SK-N-SH (cell line): ENCODE data around the gene EIPR1. TPM values are rescaled to one million over a fixed set of nuclear protein-coding genes. Genes with fewer than 3 reads are reported as not detected.

ENCODE experiments used
- CTCF ChIA-PET: fragments of 300-600, 350-600 bp; formaldehyde crosslinking; extraction: SDS; loops from one replicate; lab custom pipeline; 2021; lab: Yijun Ruan, JAX
- POLR2A ChIA-PET: fragments of 350-600 bp; sonication (Branson Sonifier 250); formaldehyde crosslinking; extraction: SDS; loops from one replicate; lab custom pipeline; 2020; ENCODE audit warnings: antibody characterized with exemption, inconsistent platforms; lab: Yijun Ruan, JAX
- DNase-seq: peaks from one replicate; pipeline ENCODE4 v3.0.0; 2012
- H2AFZ ChIP-seq: fragments of 200-600 bp; sonication (generic); 2 replicates; pipeline ENCODE4 v1.8.1; 2016; ENCODE audit warnings: antibody characterized with exemption, mild to moderate bottlenecking, low read depth
- H3F3A ChIP-seq: fragments of 200-600 bp; sonication (generic); replicated peaks from 2 replicates; pipeline ENCODE3; 2016; ENCODE audit warnings: antibody characterized with exemption, mild to moderate bottlenecking; ENCODE audit not compliant: insufficient read depth
- H3K27ac ChIP-seq, 2 experiments: fragments of 200-500 bp in 1 of 2; fragments of 200-600 bp in 1 of 2; sonication (Bioruptor generic) in 1 of 2; sonication (generic), shearing (Covaris generic) in 1 of 2; 2 replicates each; pipeline versions ENCODE4 v1.5.1 to v1.6.1; 2014 to 2016; ENCODE audit warnings: low read depth in 2 of 2, inconsistent platforms in 1 of 2, low read length in 1 of 2, mild to moderate bottlenecking in 1 of 2, mixed read lengths in 1 of 2
- H3K27me3 ChIP-seq: fragments of 200-600 bp; sonication (generic), shearing (Covaris generic); 2 replicates; pipeline ENCODE4 v1.6.1; 2016; ENCODE audit warnings: mixed run types; ENCODE audit not compliant: insufficient read depth
- H3K36me3 ChIP-seq, 2 experiments: fragments of 200-500 bp in 1 of 2; fragments of 200-600 bp in 1 of 2; sonication (Bioruptor generic) in 1 of 2; sonication (generic) in 1 of 2; replicated peaks in 1 of 2; 2 replicates each; pipeline versions ENCODE3 to v1.5.1; 2014 to 2016; ENCODE audit warnings: low read length in 1 of 2, mild to moderate bottlenecking in 1 of 2; ENCODE audit not compliant: insufficient read depth in 2 of 2, control insufficient read depth in 1 of 2
- H3K4me1 ChIP-seq, 2 experiments: fragments of 200-500 bp in 1 of 2; fragments of 200-600 bp in 1 of 2; sonication (Bioruptor generic) in 1 of 2; sonication (generic), shearing (Covaris generic) in 1 of 2; 2 replicates each; pipeline versions ENCODE4 v1.5.1 to v1.6.1; 2014 to 2016; ENCODE audit warnings: low read depth in 1 of 2, low read length in 1 of 2, mixed run types in 1 of 2; ENCODE audit not compliant: insufficient read depth in 2 of 2, control insufficient read depth in 1 of 2
- H3K4me2 ChIP-seq: fragments of 200-600 bp; sonication (generic), shearing (Covaris generic); 2 replicates; pipeline ENCODE4 v1.6.1; 2017; ENCODE audit warnings: mixed run types
- H3K4me3 ChIP-seq, 2 experiments: fragments of 200-500 bp in 1 of 2; fragments of 200-600 bp in 1 of 2; sonication (Bioruptor generic) in 1 of 2; sonication (generic), shearing (Covaris generic) in 1 of 2; 2 replicates each; pipeline versions ENCODE4 v1.5.1 to v1.8.1; 2014 to 2016; ENCODE audit warnings: low read depth in 2 of 2, inconsistent platforms in 1 of 2, low read length in 1 of 2, mild to moderate bottlenecking in 1 of 2, mixed read lengths in 1 of 2, moderate library complexity in 1 of 2
- H3K79me2 ChIP-seq: fragments of 200-600 bp; sonication (generic); 2 replicates; pipeline ENCODE4 v1.8.1; 2017; ENCODE audit warnings: mild to moderate bottlenecking; ENCODE audit not compliant: insufficient read depth
- H3K9ac ChIP-seq: fragments of 200-600 bp; sonication (generic); 2 replicates; pipeline ENCODE4 v1.6.1; 2017; ENCODE audit warnings: mixed run types
- H3K9me2 ChIP-seq: fragments of 200-600 bp; sonication (generic); 2 replicates; pipeline ENCODE4 v1.6.1; 2017; ENCODE audit warnings: mixed run types
- H3K9me3 ChIP-seq: fragments of 200-600 bp; sonication (generic); 2 replicates; pipeline ENCODE4 v1.6.1; 2017; ENCODE audit warnings: mixed run types, mild to moderate bottlenecking, moderate library complexity
- H4K20me1 ChIP-seq: fragments of 200-600 bp; sonication (generic); 2 replicates; pipeline ENCODE4 v1.6.1; 2017; ENCODE audit warnings: mild to moderate bottlenecking, mixed run types; ENCODE audit not compliant: insufficient read depth
- CHD2 ChIP-seq: fragments of 150-350 bp; IDR thresholded peaks from 2 replicates; pipeline ENCODE4 v1.6.1; 2018; ENCODE audit warnings: low read length; ENCODE audit not compliant: partially characterized antibody
- ELF1 ChIP-seq: IDR thresholded peaks from 2 replicates; pipeline ENCODE4 v1.4.0; 2012
- FOXJ3 ChIP-seq: sonication (generic); formaldehyde crosslinking; IDR thresholded peaks from 2 replicates; pipeline ENCODE4 v1.5.1; 2020; ENCODE audit warnings: mild to moderate bottlenecking, missing genetic modification reagents
- JUND ChIP-seq: IDR thresholded peaks from 2 replicates; pipeline ENCODE4 v1.4.0; 2012
- MXI1 ChIP-seq: IDR thresholded peaks from 2 replicates; pipeline ENCODE4 v1.6.1; 2012; ENCODE audit warnings: mild to moderate bottlenecking, low read depth, low read length, improper control_type of control experiment
- NRF1 ChIP-seq: IDR thresholded peaks from 2 replicates; pipeline ENCODE4 v1.6.1; 2012; ENCODE audit warnings: low read depth, mild to moderate bottlenecking, low read length
- RAD21 ChIP-seq: IDR thresholded peaks from 2 replicates; pipeline ENCODE4 v1.6.1; 2012; ENCODE audit warnings: mild to moderate bottlenecking, low read length
- RCOR1 ChIP-seq: fragments of 150-350 bp; IDR thresholded peaks from 2 replicates; pipeline ENCODE4 v1.6.1; 2017; ENCODE audit warnings: antibody characterized with exemption, low read length
- SIN3A ChIP-seq: IDR thresholded peaks from 2 replicates; pipeline ENCODE4 v1.6.1; 2012; ENCODE audit warnings: low read depth, mild to moderate bottlenecking, low read length, moderate library complexity, borderline replicate concordance
- TAF1 ChIP-seq: IDR thresholded peaks from 2 replicates; pipeline ENCODE4 v1.6.1; 2012; ENCODE audit warnings: low read depth, mild to moderate bottlenecking, low read length, moderate library complexity, borderline replicate concordance
- TEAD4 ChIP-seq: IDR thresholded peaks from 2 replicates; pipeline ENCODE4 v1.4.0; 2012; ENCODE audit warnings: mild to moderate bottlenecking, borderline replicate concordance; ENCODE audit not compliant: insufficient read depth
- YY1 ChIP-seq: IDR thresholded peaks from 2 replicates; pipeline ENCODE4 v1.4.0; 2012; ENCODE audit warnings: low read depth, mild to moderate bottlenecking
- WGBS: methylation state at CpG from one replicate; pipeline ENCODE4 v1.1.6; 2017; ENCODE audit warnings: low lambda C conversion rate; 5-methylcytosine and 5-hydroxymethylcytosine counted together
- polyA plus RNA-seq, 3 experiments: library from polyadenylated mRNA; depleted of rRNA; stranded (reverse); fragments of >200 nt; gene quantifications; 2 replicates each; pipeline ENCODE4 v1.2.3, GENCODE V29; 2012
- TF ChIP-seq, protein P1 (sequence below): fragments of 150-350 bp; IDR thresholded peaks from 2 replicates; pipeline ENCODE4 v1.6.1; 2017; ENCODE audit warnings: antibody characterized with exemption, low read length, low read depth, borderline replicate concordance
- TF ChIP-seq, protein P2 (sequence below): IDR thresholded peaks from 2 replicates; pipeline ENCODE4 v1.4.0; 2012; ENCODE audit warnings: low read depth, borderline replicate concordance
- TF ChIP-seq, protein P3 (sequence below): IDR thresholded peaks from 2 replicates; pipeline ENCODE4 v1.6.1; 2012; ENCODE audit warnings: mild to moderate bottlenecking, low read depth, low read length, moderate library complexity
- TF ChIP-seq, protein P4 (sequence below): fragments of 150-350 bp; IDR thresholded peaks from 2 replicates; pipeline ENCODE4 v1.6.1; 2016; ENCODE audit warnings: mild to moderate bottlenecking, low read depth, low read length
- TF ChIP-seq, protein P5 (sequence below): fragments of 200-600 bp; sonication (generic); IDR thresholded peaks from 2 replicates; pipeline ENCODE4 v1.6.1; 2017; ENCODE audit warnings: antibody characterized with exemption, mild to moderate bottlenecking, moderate library complexity

EIPR1 gene
- polyA plus RNA-seq, 1 of the 3 experiments (the other 2 are of a cell fraction) = 85.9 TPM

DNA sequence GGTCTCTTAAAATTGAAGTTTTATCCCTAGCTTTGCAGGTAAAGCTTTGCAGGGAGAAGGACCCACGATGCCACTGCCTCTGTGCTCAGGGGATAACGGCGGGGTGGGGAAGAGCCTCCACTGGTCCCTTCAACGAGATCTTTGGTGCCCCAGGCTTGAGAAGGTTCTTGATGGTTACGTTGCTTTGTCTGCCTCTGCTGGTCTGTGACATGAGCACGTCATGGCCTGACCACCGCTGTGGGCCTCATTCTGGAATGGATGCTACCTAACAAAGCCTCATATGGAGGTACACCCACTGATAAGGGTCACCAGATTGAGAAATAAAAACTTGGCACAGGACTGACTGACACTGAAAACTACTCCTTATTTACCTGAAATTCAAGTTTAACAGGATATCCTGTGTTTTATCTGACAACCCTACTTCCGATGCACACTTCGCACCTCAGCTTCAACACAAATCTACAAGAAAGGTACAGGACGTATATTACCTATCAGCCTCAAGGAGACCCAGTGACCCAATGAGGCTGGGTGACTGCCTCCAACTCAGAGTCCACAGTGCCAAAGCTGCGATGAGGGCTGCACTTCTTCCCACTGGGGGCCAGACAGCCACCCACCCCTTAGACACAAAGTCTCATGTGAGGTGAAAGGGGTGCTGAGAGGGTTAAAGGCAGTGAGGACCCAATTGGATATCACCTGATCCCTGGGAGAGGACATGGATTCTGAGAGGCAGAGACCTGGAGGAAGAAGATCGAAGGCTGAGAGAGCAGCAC, 64.9 kb downstream of the EIPR1 start (continued):
- TF ChIP-seq, protein P1, sequence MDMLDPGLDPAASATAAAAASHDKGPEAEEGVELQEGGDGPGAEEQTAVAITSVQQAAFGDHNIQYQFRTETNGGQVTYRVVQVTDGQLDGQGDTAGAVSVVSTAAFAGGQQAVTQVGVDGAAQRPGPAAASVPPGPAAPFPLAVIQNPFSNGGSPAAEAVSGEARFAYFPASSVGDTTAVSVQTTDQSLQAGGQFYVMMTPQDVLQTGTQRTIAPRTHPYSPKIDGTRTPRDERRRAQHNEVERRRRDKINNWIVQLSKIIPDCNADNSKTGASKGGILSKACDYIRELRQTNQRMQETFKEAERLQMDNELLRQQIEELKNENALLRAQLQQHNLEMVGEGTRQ = no peak
- no peak for TF ChIP-seq RCOR1
- no peak for TF ChIP-seq RAD21
- no peak for TF ChIP-seq CHD2
- TF ChIP-seq ELF1 = no peak
- no peak for TF ChIP-seq TAF1
- TF ChIP-seq, protein P2, sequence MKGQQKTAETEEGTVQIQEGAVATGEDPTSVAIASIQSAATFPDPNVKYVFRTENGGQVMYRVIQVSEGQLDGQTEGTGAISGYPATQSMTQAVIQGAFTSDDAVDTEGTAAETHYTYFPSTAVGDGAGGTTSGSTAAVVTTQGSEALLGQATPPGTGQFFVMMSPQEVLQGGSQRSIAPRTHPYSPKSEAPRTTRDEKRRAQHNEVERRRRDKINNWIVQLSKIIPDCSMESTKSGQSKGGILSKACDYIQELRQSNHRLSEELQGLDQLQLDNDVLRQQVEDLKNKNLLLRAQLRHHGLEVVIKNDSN = no peak

DNA sequence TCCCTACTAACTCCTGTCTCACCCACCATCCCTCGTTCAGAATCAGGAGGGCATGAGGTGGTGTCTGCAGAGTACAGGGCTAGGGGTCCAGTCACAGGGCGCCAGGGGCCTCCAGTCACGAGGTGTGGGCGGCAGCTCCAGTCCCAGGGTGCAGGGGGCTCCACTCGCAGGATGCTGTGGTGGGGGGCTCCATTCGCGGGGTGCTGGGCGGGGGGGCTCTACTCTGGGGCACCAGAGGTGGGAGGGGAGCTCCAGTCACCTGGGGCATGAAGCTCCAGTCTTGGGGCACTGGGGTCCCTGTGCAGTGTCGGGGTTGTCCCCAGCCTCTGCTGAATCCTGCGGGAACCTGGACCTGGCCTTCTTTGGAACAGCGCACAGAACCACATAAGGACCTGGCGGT, 66.0 kb downstream of the EIPR1 start:
- CTCF ChIA-PET = interaction anchor here (0.7 to 1.9 kb wide), 5 partner anchors 9 to 133 kb away, joined by 3 to 7 read pairs (median 3); no protein-coding TSS in a partner anchor

More for the DNA sequence above, 66.0 kb downstream of the EIPR1 start:
- no peak overlapping the region for H3K9ac ChIP-seq
- H2AFZ ChIP-seq = no peak overlapping the region
- peaks cover 20% of the 10 kb centered on the region for H3K79me2 ChIP-seq
- POLR2A ChIA-PET = no interaction called here
- H3K4me2 ChIP-seq = no peak overlapping the region
- no peaks in the 10 kb centered on the region for H3K9me2 ChIP-seq
- H3K9me3 ChIP-seq = no peaks in the 10 kb centered on the region
- DNase-seq = no peak
- 96% methylated on average over 7 of the region's 12 CpGs for WGBS
- no peak for TF ChIP-seq TEAD4
- TF ChIP-seq TAF1 = no peak
- TF ChIP-seq, protein P3, sequence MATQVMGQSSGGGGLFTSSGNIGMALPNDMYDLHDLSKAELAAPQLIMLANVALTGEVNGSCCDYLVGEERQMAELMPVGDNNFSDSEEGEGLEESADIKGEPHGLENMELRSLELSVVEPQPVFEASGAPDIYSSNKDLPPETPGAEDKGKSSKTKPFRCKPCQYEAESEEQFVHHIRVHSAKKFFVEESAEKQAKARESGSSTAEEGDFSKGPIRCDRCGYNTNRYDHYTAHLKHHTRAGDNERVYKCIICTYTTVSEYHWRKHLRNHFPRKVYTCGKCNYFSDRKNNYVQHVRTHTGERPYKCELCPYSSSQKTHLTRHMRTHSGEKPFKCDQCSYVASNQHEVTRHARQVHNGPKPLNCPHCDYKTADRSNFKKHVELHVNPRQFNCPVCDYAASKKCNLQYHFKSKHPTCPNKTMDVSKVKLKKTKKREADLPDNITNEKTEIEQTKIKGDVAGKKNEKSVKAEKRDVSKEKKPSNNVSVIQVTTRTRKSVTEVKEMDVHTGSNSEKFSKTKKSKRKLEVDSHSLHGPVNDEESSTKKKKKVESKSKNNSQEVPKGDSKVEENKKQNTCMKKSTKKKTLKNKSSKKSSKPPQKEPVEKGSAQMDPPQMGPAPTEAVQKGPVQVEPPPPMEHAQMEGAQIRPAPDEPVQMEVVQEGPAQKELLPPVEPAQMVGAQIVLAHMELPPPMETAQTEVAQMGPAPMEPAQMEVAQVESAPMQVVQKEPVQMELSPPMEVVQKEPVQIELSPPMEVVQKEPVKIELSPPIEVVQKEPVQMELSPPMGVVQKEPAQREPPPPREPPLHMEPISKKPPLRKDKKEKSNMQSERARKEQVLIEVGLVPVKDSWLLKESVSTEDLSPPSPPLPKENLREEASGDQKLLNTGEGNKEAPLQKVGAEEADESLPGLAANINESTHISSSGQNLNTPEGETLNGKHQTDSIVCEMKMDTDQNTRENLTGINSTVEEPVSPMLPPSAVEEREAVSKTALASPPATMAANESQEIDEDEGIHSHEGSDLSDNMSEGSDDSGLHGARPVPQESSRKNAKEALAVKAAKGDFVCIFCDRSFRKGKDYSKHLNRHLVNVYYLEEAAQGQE = no peak
- TF ChIP-seq, protein P4, sequence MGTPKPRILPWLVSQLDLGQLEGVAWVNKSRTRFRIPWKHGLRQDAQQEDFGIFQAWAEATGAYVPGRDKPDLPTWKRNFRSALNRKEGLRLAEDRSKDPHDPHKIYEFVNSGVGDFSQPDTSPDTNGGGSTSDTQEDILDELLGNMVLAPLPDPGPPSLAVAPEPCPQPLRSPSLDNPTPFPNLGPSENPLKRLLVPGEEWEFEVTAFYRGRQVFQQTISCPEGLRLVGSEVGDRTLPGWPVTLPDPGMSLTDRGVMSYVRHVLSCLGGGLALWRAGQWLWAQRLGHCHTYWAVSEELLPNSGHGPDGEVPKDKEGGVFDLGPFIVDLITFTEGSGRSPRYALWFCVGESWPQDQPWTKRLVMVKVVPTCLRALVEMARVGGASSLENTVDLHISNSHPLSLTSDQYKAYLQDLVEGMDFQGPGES = no peak
- TF ChIP-seq, protein P2 = no peak
- TF ChIP-seq JUND = no peak
- TF ChIP-seq MXI1 = no peak
- TF ChIP-seq FOXJ3 = no peak
- no peak for TF ChIP-seq SIN3A
- TF ChIP-seq YY1 = no peak
- TF ChIP-seq NRF1 = no peak
- TF ChIP-seq, protein P5, sequence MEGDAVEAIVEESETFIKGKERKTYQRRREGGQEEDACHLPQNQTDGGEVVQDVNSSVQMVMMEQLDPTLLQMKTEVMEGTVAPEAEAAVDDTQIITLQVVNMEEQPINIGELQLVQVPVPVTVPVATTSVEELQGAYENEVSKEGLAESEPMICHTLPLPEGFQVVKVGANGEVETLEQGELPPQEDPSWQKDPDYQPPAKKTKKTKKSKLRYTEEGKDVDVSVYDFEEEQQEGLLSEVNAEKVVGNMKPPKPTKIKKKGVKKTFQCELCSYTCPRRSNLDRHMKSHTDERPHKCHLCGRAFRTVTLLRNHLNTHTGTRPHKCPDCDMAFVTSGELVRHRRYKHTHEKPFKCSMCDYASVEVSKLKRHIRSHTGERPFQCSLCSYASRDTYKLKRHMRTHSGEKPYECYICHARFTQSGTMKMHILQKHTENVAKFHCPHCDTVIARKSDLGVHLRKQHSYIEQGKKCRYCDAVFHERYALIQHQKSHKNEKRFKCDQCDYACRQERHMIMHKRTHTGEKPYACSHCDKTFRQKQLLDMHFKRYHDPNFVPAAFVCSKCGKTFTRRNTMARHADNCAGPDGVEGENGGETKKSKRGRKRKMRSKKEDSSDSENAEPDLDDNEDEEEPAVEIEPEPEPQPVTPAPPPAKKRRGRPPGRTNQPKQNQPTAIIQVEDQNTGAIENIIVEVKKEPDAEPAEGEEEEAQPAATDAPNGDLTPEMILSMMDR = no peak
- H3K27ac ChIP-seq = no peak overlapping the region
- no peak overlapping the region for H3K4me3 ChIP-seq
- H4K20me1 ChIP-seq = 0 out of 2 replicates have a peak, but pooled peaks cover 2% of the 10 kb centered on the region
- no peaks in the 10 kb centered on the region for H3K27me3 ChIP-seq
- no peaks in the 10 kb centered on the region for H3F3A ChIP-seq
- peaks cover 0 to 2% of the 10 kb centered on the region in 2 experiments for H3K36me3 ChIP-seq
- peaks cover 0 to 24% of the 10 kb centered on the region in 2 experiments; a peak in 2 of 4 replicates for H3K4me1 ChIP-seq
